GM12872 (cell line): ENCODE data around the gene CUEDC2.

ENCODE experiments used
- CTCF ChIP-seq: IDR thresholded peaks from 3 replicates; pipeline ENCODE4 v1.5.1; 2011; ENCODE audit warnings: low read depth, mild to moderate bottlenecking, low read length, moderate library complexity; ENCODE audit not compliant: insufficient read depth

CUEDC2 gene

GRCh38 chr10:102421507-102421756 is 10.9 kb downstream of the CUEDC2 start:
- no peak for TF ChIP-seq CTCF

GRCh38 chr10:102420714-102421506 is 11.5 kb downstream of the CUEDC2 start, which contains the start of gene FBXL15:
Gene FBXL15, plus strand, starts transcription at chr10:102420836. Its CDS starts 294 bp downstream, at chr10:102421130.
- no peak for TF ChIP-seq CTCF

GRCh38 chr10:102420181-102420713 is 12.1 kb downstream of the CUEDC2 start:
- TF ChIP-seq CTCF = no peak

- no peak for TF ChIP-seq CTCF
Observed at GRCh38 chr10:102419269-102420180, 12.8 kb downstream of the CUEDC2 start.

GRCh38 chr10:102418622-102419268 is 13.6 kb downstream of the CUEDC2 start, which contains the start of gene PSD:
Gene PSD, minus strand, starts transcription at chr10:102418785. Its CDS starts 1,747 bp downstream, at chr10:102417038.
- no peak for TF ChIP-seq CTCF

GRCh38 chr10:102416695-102417094 is 15.7 kb downstream of the CUEDC2 start:
- no peak for TF ChIP-seq CTCF

GRCh38 chr10:102416283-102416682 is 16.1 kb downstream of the CUEDC2 start:
- no peak for TF ChIP-seq CTCF
